ENCODE results near the gene SSR4.

- TF ChIP-seq CTCF (conservative IDR thresholded peaks at IDR 0.05 in 1 of 2, IDR thresholded peaks at IDR 0.05 in 1 of 2; ENCODE audit: low read depth in 1 of 2, low read length in 2 of 2), result no peak
- no peak for TF ChIP-seq EZH2 (IDR thresholded peaks at IDR 0.05; ENCODE audit: low read length, missing control alignments)
Measured at GRCh38 chrX:153778181-153778580, 16.3 kb upstream of the SSR4 start.

All from fibroblast of lung (primary cell).